Measurements from ENCODE around the gene KCNK6.

GRCh38 chr19:38329651-38330050 lies 10.0 kb downstream of the KCNK6 start:
- TF ChIP-seq, protein P1, sequence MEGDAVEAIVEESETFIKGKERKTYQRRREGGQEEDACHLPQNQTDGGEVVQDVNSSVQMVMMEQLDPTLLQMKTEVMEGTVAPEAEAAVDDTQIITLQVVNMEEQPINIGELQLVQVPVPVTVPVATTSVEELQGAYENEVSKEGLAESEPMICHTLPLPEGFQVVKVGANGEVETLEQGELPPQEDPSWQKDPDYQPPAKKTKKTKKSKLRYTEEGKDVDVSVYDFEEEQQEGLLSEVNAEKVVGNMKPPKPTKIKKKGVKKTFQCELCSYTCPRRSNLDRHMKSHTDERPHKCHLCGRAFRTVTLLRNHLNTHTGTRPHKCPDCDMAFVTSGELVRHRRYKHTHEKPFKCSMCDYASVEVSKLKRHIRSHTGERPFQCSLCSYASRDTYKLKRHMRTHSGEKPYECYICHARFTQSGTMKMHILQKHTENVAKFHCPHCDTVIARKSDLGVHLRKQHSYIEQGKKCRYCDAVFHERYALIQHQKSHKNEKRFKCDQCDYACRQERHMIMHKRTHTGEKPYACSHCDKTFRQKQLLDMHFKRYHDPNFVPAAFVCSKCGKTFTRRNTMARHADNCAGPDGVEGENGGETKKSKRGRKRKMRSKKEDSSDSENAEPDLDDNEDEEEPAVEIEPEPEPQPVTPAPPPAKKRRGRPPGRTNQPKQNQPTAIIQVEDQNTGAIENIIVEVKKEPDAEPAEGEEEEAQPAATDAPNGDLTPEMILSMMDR (IDR thresholded peaks at IDR 0.05; ENCODE audit: low read length) = no peak
- no peak for TF ChIP-seq EZH2 (optimal IDR thresholded peaks at IDR 0.05; ENCODE audit: low read depth, low read length)

All from MM.1S (cell line).